ENCODE measurements around the gene CAPN11.

The CAPN11 gene

GRCh38 chr6:44158770-44159228 is at the start of gene CAPN11:
TSS of gene CAPN11 (plus strand) at chr6:44158820. CDS start at chr6:44158849, 29 bp downstream.
- TF ChIP-seq Cebpa-rat (IDR thresholded peaks at IDR 0.05): no peak
- no peak within 1 kb of the TSS for H3K27ac ChIP-seq
- no peaks in the 10 kb centered on the region for H3K27me3 ChIP-seq
- no peak within 1 kb of the TSS for H3K9ac ChIP-seq
- H3K9me3 ChIP-seq (replicated peaks in 1 of 11): no peaks in the 10 kb centered on the region
- 0 out of 22 replicates have a peak, but pooled peaks cover 0 to under 1% (median 0%) of the 10 kb centered on the region in 11 experiments for H3K36me3 ChIP-seq
- H3K4me1 ChIP-seq: peaks cover 30 to 73% (median 55%) of the 10 kb centered on the region in 10 experiments
- peaks cover 0 to 7% (median 0%) of the 10 kb centered on the region in 11 experiments; a peak in 2 of 22 replicates for H4K20me1 ChIP-seq
- H3K4me3 ChIP-seq: no peak within 1 kb of the TSS
- H3K4me2 ChIP-seq: no peak within 1 kb of the TSS

GRCh38 chr6:44109212-44109611 is 49.4 kb upstream of the CAPN11 start:
- no peak overlapping the region for H3K4me2 ChIP-seq
- peaks cover 30 to 100% (median 94%) of the 10 kb centered on the region in 11 experiments; a peak in 21 of 22 replicates for H4K20me1 ChIP-seq
- no peak overlapping the region for H3K9ac ChIP-seq
- no peak overlapping the region for H3K27ac ChIP-seq
- H3K36me3 ChIP-seq: peaks cover 87 to 100% (median 98%) of the 10 kb centered on the region in 11 experiments
- no peak for TF ChIP-seq Cebpa-rat (IDR thresholded peaks at IDR 0.05)
- no peaks in the 10 kb centered on the region for H3K27me3 ChIP-seq
- H3K4me1 ChIP-seq: peaks cover 0 to 20% (median 13%) of the 10 kb centered on the region in 10 experiments; a peak in 13 of 20 replicates
- no peak overlapping the region for H3K4me3 ChIP-seq
- H3K9me3 ChIP-seq (replicated peaks in 1 of 11): no peaks in the 10 kb centered on the region

DNA sequence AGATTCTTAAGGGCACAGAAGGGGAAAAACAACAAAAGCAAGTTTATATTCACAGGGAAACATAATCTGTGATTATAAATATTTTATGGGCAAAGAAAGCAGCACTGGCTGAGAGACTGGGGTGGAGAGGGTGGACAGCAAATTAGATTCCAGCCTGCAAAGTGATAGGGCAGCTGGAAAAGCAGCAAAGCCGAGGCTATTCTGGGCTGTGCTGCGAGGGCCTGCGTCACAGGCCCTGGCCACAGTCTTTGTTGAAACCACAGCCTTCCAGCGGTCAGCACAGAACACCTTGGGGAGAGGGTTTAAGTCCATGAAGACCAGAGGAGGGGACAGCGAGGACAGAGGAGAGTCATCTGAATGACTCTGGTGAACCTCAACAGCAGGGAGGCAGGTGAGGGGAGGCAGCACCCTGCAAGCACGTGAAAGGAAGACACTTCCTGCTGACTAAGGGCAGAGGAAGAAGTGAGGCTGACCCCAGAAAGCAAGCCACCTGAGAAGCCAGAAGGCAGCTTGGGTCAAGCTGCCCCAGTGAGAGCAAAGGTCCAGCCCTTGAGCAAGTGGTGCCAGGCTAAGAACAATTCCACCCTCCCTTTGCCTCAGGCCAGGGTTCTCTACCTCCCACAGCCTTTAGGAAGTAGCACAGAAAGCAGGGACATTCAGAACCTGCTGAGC is 48.5 kb upstream of the CAPN11 start:
- H3K4me2 ChIP-seq: no peak overlapping the region

GRCh38 chr6:44110966-44111365 is 47.7 kb upstream of the CAPN11 start:
- Histone ChIP-seq H3K4me3 (no peak overlapping the region), H3K27ac (no peak overlapping the region), H3K9ac (no peak overlapping the region), H3K27me3 (no peaks in the 10 kb centered on the region), H3K4me2 (no peak overlapping the region), H3K4me1 (peaks cover 2 to 5% (median 5%) of the 10 kb centered on the region in 10 experiments; a peak in 17 of 20 replicates), H4K20me1 (peaks cover 36 to 100% (median 95%) of the 10 kb centered on the region in 11 experiments), H3K36me3 (peaks cover 92 to 100% (median 98%) of the 10 kb centered on the region in 11 experiments), H3K9me3 (replicated peaks in 1 of 11) (no peaks in the 10 kb centered on the region)
- no peak for TF ChIP-seq Cebpa-rat (IDR thresholded peaks at IDR 0.05)

More for the DNA sequence above, 48.5 kb upstream of the CAPN11 start:
- TF ChIP-seq Cebpa-rat (IDR thresholded peaks at IDR 0.05): no peak
- Histone ChIP-seq H3K9me3 (replicated peaks in 1 of 11) (no peaks in the 10 kb centered on the region), H3K4me3 (no peak overlapping the region), H3K4me1 (peaks cover 0 to 11% (median 6%) of the 10 kb centered on the region in 10 experiments; a peak in 12 of 20 replicates), H3K9ac (no peak overlapping the region), H3K27me3 (no peaks in the 10 kb centered on the region), H3K27ac (no peak overlapping the region), H4K20me1 (peaks cover 28 to 100% (median 94%) of the 10 kb centered on the region in 11 experiments; a peak in 21 of 22 replicates), H3K36me3 (peaks cover 89 to 100% (median 98%) of the 10 kb centered on the region in 11 experiments)

GRCh38 chr6:44111434-44112417 is 46.9 kb upstream of the CAPN11 start:
- H3K9ac ChIP-seq: no peak overlapping the region
- no peak for TF ChIP-seq Cebpa-rat (IDR thresholded peaks at IDR 0.05)
- no peaks in the 10 kb centered on the region for H3K27me3 ChIP-seq
- no peaks in the 10 kb centered on the region for H3K9me3 ChIP-seq (replicated peaks in 1 of 11)
- H3K4me1 ChIP-seq: peaks cover 6 to 13% (median 12%) of the 10 kb centered on the region in 10 experiments
- peaks cover 39 to 100% (median 95%) of the 10 kb centered on the region in 11 experiments for H4K20me1 ChIP-seq
- H3K36me3 ChIP-seq: peaks cover 93 to 100% (median 97%) of the 10 kb centered on the region in 11 experiments
- no peak overlapping the region for H3K4me3 ChIP-seq
- H3K27ac ChIP-seq: no peak overlapping the region
- no peak overlapping the region for H3K4me2 ChIP-seq

- Histone ChIP-seq H3K9ac (no peak overlapping the region), H3K9me3 (replicated peaks in 1 of 11) (no peaks in the 10 kb centered on the region), H4K20me1 (peaks cover 55 to 100% (median 99%) of the 10 kb centered on the region in 11 experiments), H3K4me2 (no peak overlapping the region), H3K27ac (no peak overlapping the region), H3K36me3 (peaks cover 80 to 99% (median 84%) of the 10 kb centered on the region in 11 experiments), H3K27me3 (no peaks in the 10 kb centered on the region), H3K4me1 (peaks cover 20 to 30% (median 27%) of the 10 kb centered on the region in 10 experiments), H3K4me3 (no peak overlapping the region)
- no peak for TF ChIP-seq Cebpa-rat (IDR thresholded peaks at IDR 0.05)
Measured at GRCh38 chr6:44113414-44113813, 45.2 kb upstream of the CAPN11 start.

DNA sequence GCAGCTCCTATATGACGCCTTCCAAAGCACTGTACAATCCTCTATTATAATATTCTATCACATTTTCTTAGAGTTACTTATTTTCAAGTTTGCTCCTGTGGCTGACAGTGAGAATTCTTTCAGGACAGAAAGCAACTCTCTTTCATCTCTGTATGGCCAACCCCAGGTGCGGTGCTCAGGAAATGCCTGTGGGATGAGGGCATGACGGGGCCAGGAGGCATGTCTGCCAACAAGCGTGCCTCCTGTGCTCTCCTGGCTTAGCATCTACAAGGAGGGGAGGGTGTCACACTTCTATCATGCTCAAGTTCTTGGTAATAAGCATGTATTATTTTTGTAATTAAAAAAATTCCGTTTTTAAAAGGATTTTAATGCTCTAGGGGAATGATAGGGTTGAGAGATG is 42.8 kb upstream of the CAPN11 start:
- Histone ChIP-seq H3K9ac (no peak overlapping the region; a peak in 1 of 22 replicates), H3K4me3 (no peak overlapping the region), H4K20me1 (peaks cover 69 to 100% (median 100%) of the 10 kb centered on the region in 11 experiments), H3K4me1 (peaks cover 41 to 54% (median 48%) of the 10 kb centered on the region in 10 experiments), H3K27ac (peak overlapping the region in 1 of 11 experiments; percentile 20; a peak in 1 of 22 replicates), H3K4me2 (peak overlapping the region in 9 of 11 experiments; percentile 42 to 65 (median 49); a peak in 15 of 22 replicates), H3K9me3 (replicated peaks in 1 of 11) (no peaks in the 10 kb centered on the region), H3K27me3 (no peaks in the 10 kb centered on the region), H3K36me3 (peaks cover 57 to 90% (median 72%) of the 10 kb centered on the region in 11 experiments)
- no peak for TF ChIP-seq Cebpa-rat (IDR thresholded peaks at IDR 0.05)

DNA sequence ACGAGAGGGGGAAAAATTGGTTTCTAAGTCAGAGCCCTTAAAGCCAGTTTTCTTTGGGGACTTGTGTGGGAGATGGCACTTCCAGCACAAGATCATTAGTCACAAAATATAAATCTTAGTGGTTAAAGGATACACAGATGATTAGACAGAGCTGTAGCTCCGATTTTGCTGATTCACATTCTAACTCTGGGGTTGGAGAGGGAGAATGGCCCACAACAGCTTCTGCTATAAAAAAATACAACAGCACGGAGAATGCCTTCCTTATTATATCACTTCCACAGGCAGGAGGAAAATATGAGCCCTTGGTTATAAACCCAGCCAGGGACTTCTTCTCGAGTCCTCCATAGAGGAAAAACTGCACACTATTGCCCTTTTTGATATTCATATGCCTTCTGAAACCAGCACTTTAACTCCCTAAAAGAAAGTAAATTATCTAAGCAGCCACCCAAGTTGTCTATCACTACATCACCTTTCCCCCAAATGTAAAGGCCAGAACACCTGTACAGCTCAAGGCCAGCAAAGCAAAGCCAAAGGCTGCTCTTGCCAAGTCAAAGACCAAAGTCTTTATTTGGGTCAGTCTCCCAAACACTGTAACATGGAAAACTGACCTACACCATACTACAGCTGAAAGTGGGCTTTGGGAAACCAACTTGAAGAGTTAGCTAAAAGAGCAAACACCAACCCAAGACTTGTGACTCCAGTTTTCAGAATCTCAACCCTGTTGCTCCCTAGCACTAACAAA is 41.8 kb upstream of the CAPN11 start:
- Histone ChIP-seq H3K27ac (peak overlapping the region in 1 of 11 experiments; percentile 20; a peak in 1 of 22 replicates), H3K4me2 (peak overlapping the region; percentile 42 to 99 (median 54)), H4K20me1 (peaks cover 71 to 100% (median 100%) of the 10 kb centered on the region in 11 experiments), H3K9me3 (replicated peaks in 1 of 11) (no peaks in the 10 kb centered on the region), H3K4me1 (peaks cover 51 to 63% (median 57%) of the 10 kb centered on the region in 10 experiments), H3K36me3 (peaks cover 47 to 81% (median 62%) of the 10 kb centered on the region in 11 experiments), H3K9ac (peak overlapping the region in 1 of 11 experiments; percentile 26; a peak in 2 of 22 replicates), H3K4me3 (no peak overlapping the region), H3K27me3 (no peaks in the 10 kb centered on the region)
- TF ChIP-seq Cebpa-rat (IDR thresholded peaks at IDR 0.05): no peak
